K562 (cell line): ENCODE results near the gene HSDL2. TPM values are rescaled to one million over a fixed set of nuclear protein-coding genes. Genes with fewer than 3 reads are reported as not detected.
A peak's percentile ranks its signal among the peaks of the same experiment; 100 is the strongest.

Experiments used
- ATAC-seq: fragments of 200-7000 bp; cut with Tn5 transposase; 3 replicates; pipeline ENCODE4 v1.9.1; 2020; ENCODE audit warnings: moderate library complexity
- BruUV-seq: library from RNA; stranded (reverse); fragments of 400-500 nt; replicated peaks from 2 replicates; lab custom pipeline; 2021; lab: Mats Ljungman, UMichigan
- CTCF ChIA-PET: fragments of 300-600 bp; formaldehyde crosslinking; extraction: SDS; loops from one replicate; lab custom pipeline; 2021; ENCODE audit warnings: low intra/inter-chr PET ratio; lab: Yijun Ruan, JAX
- POLR2A ChIA-PET: fragments of 300-600, 350-650 bp; sonication (Branson Sonifier 250); formaldehyde crosslinking; extraction: SDS; loops from one replicate; lab custom pipeline; 2021; ENCODE audit warnings: antibody characterized with exemption, inconsistent platforms; lab: Yijun Ruan, JAX
- DNase-seq, 4 experiments: peaks; one replicate each; pipeline versions ENCODE4 v3.0.0 to v3.0.0-alpha.2; 2011 to 2018; ENCODE audit warnings: low spot score in 3 of 4, mixed read lengths in 3 of 4; ENCODE audit errors: extremely low read depth in 1 of 4
- FAIRE-seq: peaks from 2 replicates; lab custom pipeline; 2011; peaks lifted over from hg19 to GRCh38; lab: Jason Lieb, UNC
- H2AFZ ChIP-seq: 2 replicates; pipeline ENCODE4 v1.6.0; 2011; ENCODE audit warnings: low read depth, low read length, control low read depth, inconsistent platforms
- H3K27ac ChIP-seq: fragments of 200-600 bp; 3 replicates; pipeline ENCODE4 v1.8.0; 2011; ENCODE audit warnings: low read depth, mild to moderate bottlenecking, control low read depth, inconsistent platforms, low read length, moderate library complexity, mixed read lengths; ENCODE audit errors: extremely low read depth
- H3K27me3 ChIP-seq, 2 experiments: fragments of 300-600 bp in 1 of 2; 2 replicates in 1 of 2; 3 replicates in 1 of 2; pipeline versions ENCODE4 v1.6.0 to v1.8.0; 2011; ENCODE audit warnings: inconsistent platforms in 2 of 2, low read length in 2 of 2, mild to moderate bottlenecking in 1 of 2, mixed read lengths in 1 of 2, moderate library complexity in 1 of 2; ENCODE audit not compliant: control insufficient read depth in 2 of 2, insufficient read depth in 2 of 2
- H3K36me3 ChIP-seq: fragments of 300-600 bp; 3 replicates; pipeline ENCODE4 v1.8.0; 2011; ENCODE audit warnings: mild to moderate bottlenecking, low read length, inconsistent platforms; ENCODE audit not compliant: control insufficient read depth, insufficient read depth
- H3K4me1 ChIP-seq, 2 experiments: fragments of 200-600 bp in 1 of 2; replicated peaks in 1 of 2; 2 replicates in 1 of 2; 3 replicates in 1 of 2; pipeline versions ENCODE4 v1.5.1 to v1.8.0; 2011; ENCODE audit warnings: inconsistent platforms in 2 of 2, low read length in 2 of 2, mild to moderate bottlenecking in 1 of 2, mixed read lengths in 1 of 2, moderate library complexity in 1 of 2; ENCODE audit not compliant: control insufficient read depth in 2 of 2, insufficient read depth in 2 of 2
- H3K4me2 ChIP-seq: 2 replicates; pipeline ENCODE4 v1.6.1; 2011; ENCODE audit warnings: low read length, control low read depth, inconsistent platforms, mixed read lengths; ENCODE audit not compliant: insufficient read depth
- H3K4me3 ChIP-seq: fragments of 200-600 bp; sonication (generic), shearing (Covaris generic); 2 replicates; pipeline ENCODE4 v1.5.1; 2016; ENCODE audit warnings: control low read depth, inconsistent platforms
- H3K79me2 ChIP-seq: fragments of 200-600 bp; 3 replicates; pipeline ENCODE4 v1.8.0; 2011; ENCODE audit warnings: low read length, inconsistent platforms; ENCODE audit not compliant: control insufficient read depth, insufficient read depth
- H3K9ac ChIP-seq, 2 experiments: 2 replicates each; pipeline versions ENCODE4 v1.6.0 to v1.6.1; 2011; ENCODE audit warnings: low read depth in 2 of 2, low read length in 2 of 2, control low read depth in 1 of 2, inconsistent platforms in 1 of 2, mild to moderate bottlenecking in 1 of 2, mixed read lengths in 1 of 2; ENCODE audit not compliant: insufficient read depth in 1 of 2
- H3K9me1 ChIP-seq: one replicate; pipeline ENCODE4 v1.6.0; 2011; ENCODE audit warnings: inconsistent platforms, mild to moderate bottlenecking, low read length, moderate library complexity; ENCODE audit not compliant: control insufficient read depth, insufficient read depth
- H3K9me3 ChIP-seq: replicated peaks from 2 replicates; pipeline ENCODE4 v1.5.1; 2011; ENCODE audit warnings: low read depth, low read length, inconsistent platforms; ENCODE audit not compliant: control insufficient read depth, insufficient read depth
- H4K20me1 ChIP-seq: replicated peaks from 2 replicates; pipeline ENCODE4 v1.6.1; 2011; ENCODE audit warnings: low read length, inconsistent platforms, mixed read lengths; ENCODE audit not compliant: control insufficient read depth, insufficient read depth
- C11orf30 ChIP-seq: fragments of 450-650 bp; IDR thresholded peaks from 2 replicates; pipeline ENCODE4 v1.6.1; 2016; ENCODE audit warnings: low read depth, mild to moderate bottlenecking
- FOXM1 ChIP-seq, 2 experiments: fragments of 450-650 bp in 1 of 2; sonication (generic) in 1 of 2; formaldehyde crosslinking in 1 of 2; IDR thresholded peaks; 2 replicates each; pipeline versions ENCODE4 v1.6.1 to v1.9.0; 2017 to 2022; ENCODE audit warnings: low read depth in 2 of 2, mild to moderate bottlenecking in 2 of 2, missing genetic modification reagents in 1 of 2, moderate library complexity in 1 of 2
- MAFF ChIP-seq: IDR thresholded peaks from 2 replicates; pipeline ENCODE4 v1.6.1; 2012; ENCODE audit warnings: low read length, improper control_type of control experiment
- MAFG ChIP-seq: fragments of 450-650 bp; conservative IDR thresholded peaks from 2 replicates; pipeline ENCODE4 v1.6.1; 2016; ENCODE audit warnings: missing genetic modification characterization, missing compliant biosample characterization
- MAFK ChIP-seq: IDR thresholded peaks from 2 replicates; pipeline ENCODE4 v1.6.1; 2011; ENCODE audit warnings: low read length, improper control_type of control experiment
- MAZ ChIP-seq, 2 experiments: fragments of 450-650 bp in 1 of 2; sonication (generic) in 1 of 2; formaldehyde crosslinking; IDR thresholded peaks in 1 of 2; conservative IDR thresholded peaks in 1 of 2; 2 replicates each; pipeline versions ENCODE4 v1.4.0 to v1.5.0; 2020; ENCODE audit warnings: mild to moderate bottlenecking in 1 of 2, missing genetic modification reagents in 1 of 2
- MEIS2 ChIP-seq: fragments of 450-650 bp; IDR thresholded peaks from 2 replicates; pipeline ENCODE4 v1.6.1; 2014; ENCODE audit warnings: mild to moderate bottlenecking; ENCODE audit not compliant: partially characterized antibody
- ZNF316 ChIP-seq: fragments of 450-650 bp; IDR thresholded peaks from 2 replicates; pipeline ENCODE4 v1.6.1; 2016
- WGBS: fragments of 100-300 bp; shearing (Covaris generic); methylation state at CpG from one replicate; pipeline ENCODE4 v1.1.6; 2016; ENCODE audit warnings: low coverage, mixed read lengths; ENCODE audit not compliant: insufficient coverage; ENCODE audit errors: missing lambda C conversion rate; 5-methylcytosine and 5-hydroxymethylcytosine counted together
- in situ Hi-C: fragments of 300-500 bp; cut with MboI; formaldehyde crosslinking; loops from 4 replicates; pipeline ENCODE4 v1.15.0; 2018; ENCODE audit warnings: inconsistent platforms, mixed read lengths
- intact Hi-C: fragments of 100-400 bp; cut with micrococcal nuclease; formaldehyde crosslinking; loops from 2 replicates; pipeline ENCODE4 v1.14.2; 2022
- polyA plus RNA-seq, 8 experiments: library from polyadenylated mRNA; depleted of rRNA in 4 of 8; stranded (reverse) in 5 of 8; unstranded in 3 of 8; fragments of >200 nt; fragmentation: Nextera tagmentation in 2 of 8; fragmentation: Illumina TruSeq in 1 of 8; extraction: Ambion mirVana in 2 of 8; extraction: Trizol in 1 of 8; gene quantifications; 2 replicates each; pipeline versions ENCODE4 v1.2.1 to v1.2.3, GENCODE V29; 2011 to 2014; ENCODE audit warnings: inconsistent platforms in 1 of 8, missing spikeins in 1 of 8
- total RNA-seq, 7 experiments: library from RNA; depleted of rRNA in 6 of 7; stranded (reverse); fragments of >200 nt in 6 of 7; fragmentation: Illumina TruSeq in 2 of 7; extraction: Trizol in 2 of 7; gene quantifications; 2 replicates each; pipeline versions ENCODE4 v1.2.1 to v1.2.3, GENCODE V29; 2011 to 2021; ENCODE audit warnings: low replicate concordance in 1 of 7

HSDL2 gene
- total and polyA plus RNA-seq, 9 of the 15 experiments (the other 6 are each of a cell fraction or from before 2014, with no cell fraction given), result 22.8 to 74.1 (median 35.6) TPM

- no peak overlapping the region for H3K4me3 ChIP-seq
- H3K9me3 ChIP-seq, result no peaks in the 10 kb centered on the region
- intact Hi-C loops (loop anchor here (5.0 kb wide), 1 partner anchor 328 kb away; no protein-coding TSS in a partner anchor), in situ Hi-C loops (no loop called here)
- CTCF ChIA-PET, result no interaction called here
- ATAC-seq (no peak), FAIRE-seq (no peak), DNase-seq (no peak)
- H3K9ac ChIP-seq, result peak overlapping the region in 1 of 2 experiments; percentile 10; a peak in 1 of 4 replicates
- H4K20me1 ChIP-seq, result no peaks in the 10 kb centered on the region
- no peak overlapping the region for H3K4me2 ChIP-seq
- POLR2A ChIA-PET, result interaction anchor here (1.0 kb wide), 2 partner anchors 13 to 16 kb away, joined by 3 to 4 read pairs; no protein-coding TSS in a partner anchor
- no peaks in the 10 kb centered on the region for H3K27me3 ChIP-seq
- H2AFZ ChIP-seq, result no peak overlapping the region
- peaks cover 54% of the 10 kb centered on the region for H3K79me2 ChIP-seq
- 59% methylated on average over 5 of the region's 5 CpGs for WGBS
- peaks cover 10% of the 10 kb centered on the region in 2 experiments; a peak in 4 of 5 replicates for H3K4me1 ChIP-seq
- peak overlapping the region; percentile 23; the same call in 1 of the 3 replicates for H3K27ac ChIP-seq
- H3K36me3 ChIP-seq, result peaks cover 14% of the 10 kb centered on the region; the same call in 1 of the 3 replicates
- TF ChIP-seq FOXM1 (IDR thresholded peaks at IDR 0.05; ENCODE audit: low read depth) (no peak), FOXM1 (CRISPR knock-in tag; IDR thresholded peaks at IDR 0.05; ENCODE audit: low read depth) (no peak), MEIS2 (peak; percentile 54), MAFK (peak; percentile 90), C11orf30 (peak; percentile 87), ZNF316 (peak; percentile 91), MAFG (tag) (peak; percentile 79), MAZ (CRISPR knock-in tag; conservative IDR thresholded peaks at IDR 0.05 in 1 of 2, IDR thresholded peaks at IDR 0.05 in 1 of 2) (no peak), MAFF (peak; percentile 91)
- no peaks in the 10 kb centered on the region for H3K9me1 ChIP-seq
- BruUV-seq, result no TSS peak
Measured at GRCh38 chr9:112384690-112385089, 4.8 kb downstream of the HSDL2 start.
